RWPE2 (cell line): ENCODE results near the gene PNRC1.
"Not testable (repeated sequence)": the region's sequence is repeated elsewhere in the genome, so short reads cannot be mapped to it uniquely, and the experiment has no call there.

Experiments used
- ATAC-seq: fragments of 200-7000 bp; cut with Tn5 transposase; 3 replicates; pipeline ENCODE4 v1.9.1; 2021; ENCODE audit warnings: low read depth
- DNase-seq: peaks from one replicate; pipeline ENCODE4 v3.0.0-alpha.2; 2020; ENCODE audit warnings: low spot score
- H3K27ac ChIP-seq: fragments of 450-650 bp; 2 replicates; pipeline ENCODE4 v1.5.1; 2017; ENCODE audit warnings: mild to moderate bottlenecking; ENCODE audit not compliant: poor library complexity, severe bottlenecking
- H3K27me3 ChIP-seq: fragments of 250-450 bp; sonication (Bioruptor Pico); 2 replicates; pipeline ENCODE4 v1.5.1; 2021; ENCODE audit warnings: mild to moderate bottlenecking, moderate library complexity; ENCODE audit not compliant: insufficient read depth, poor library complexity, severe bottlenecking
- H3K36me3 ChIP-seq: fragments of 250-450 bp; sonication (Bioruptor Pico); 2 replicates; pipeline ENCODE4 v1.5.1; 2020; ENCODE audit warnings: low read depth, mild to moderate bottlenecking, moderate library complexity
- H3K4me1 ChIP-seq: fragments of 250-450 bp; sonication (Bioruptor Pico); 2 replicates; pipeline ENCODE4 v1.5.1; 2021; ENCODE audit warnings: mild to moderate bottlenecking, moderate library complexity; ENCODE audit not compliant: insufficient read depth, poor library complexity, severe bottlenecking
- H3K4me3 ChIP-seq: fragments of 250-450 bp; sonication (Bioruptor Pico); 2 replicates; pipeline ENCODE4 v1.5.1; 2021; ENCODE audit warnings: mild to moderate bottlenecking, moderate library complexity; ENCODE audit not compliant: severe bottlenecking
- H3K9me3 ChIP-seq: fragments of 250-450 bp; sonication (Bioruptor Pico); 2 replicates; pipeline ENCODE4 v1.5.1; 2021; ENCODE audit warnings: mild to moderate bottlenecking, moderate library complexity; ENCODE audit not compliant: severe bottlenecking
- CTCF ChIP-seq: fragments of 450-650 bp; IDR thresholded peaks from one replicate; pipeline ENCODE4 v1.5.1; 2017; ENCODE audit warnings: mild to moderate bottlenecking, moderate library complexity; ENCODE audit not compliant: poor library complexity, severe bottlenecking

PNRC1 gene

DNA sequence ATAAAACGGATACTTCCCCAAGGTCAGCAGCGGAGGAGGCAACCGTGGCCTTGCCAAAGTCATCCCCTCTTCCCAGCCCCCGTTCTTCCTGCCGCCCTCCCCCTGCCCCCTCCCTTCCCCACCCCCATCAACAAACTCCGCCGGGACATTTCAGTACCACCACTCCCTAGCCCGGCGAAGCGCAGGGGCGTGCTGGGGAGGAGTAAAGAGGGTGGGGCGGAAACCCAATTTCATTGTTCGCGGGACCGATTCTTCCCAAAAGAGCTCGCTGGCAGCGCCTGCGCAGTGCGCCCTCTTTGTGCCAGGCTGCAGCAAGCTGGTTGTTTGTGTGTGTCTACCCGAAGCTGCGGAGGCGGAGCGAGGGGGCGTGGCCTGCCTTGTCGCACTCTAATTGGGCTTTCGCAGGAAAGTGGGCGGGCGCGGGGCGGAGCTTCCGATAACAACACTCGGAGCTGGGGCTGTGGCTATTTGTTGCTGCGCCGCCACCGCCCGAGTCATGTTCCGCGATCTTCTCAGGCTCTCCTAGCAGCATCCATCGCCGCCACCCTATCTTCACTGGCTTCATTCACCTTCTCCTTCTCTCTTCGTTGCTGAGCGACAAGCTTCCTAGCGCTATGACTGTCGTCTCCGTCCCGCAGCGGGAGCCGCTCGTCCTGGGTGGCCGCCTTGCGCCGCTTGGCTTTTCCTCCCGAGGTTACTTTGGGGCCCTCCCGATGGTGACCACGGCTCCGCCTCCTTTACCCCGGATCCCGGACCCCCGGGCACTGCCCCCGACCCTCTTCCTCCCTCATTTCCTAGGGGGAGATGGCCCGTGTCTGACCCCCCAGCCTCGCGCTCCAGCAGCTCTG lies at the start of gene PNRC1:
Gene PNRC1, plus strand, starts transcription at position 471 of the 848 bp plus-strand sequence. Its CDS starts 144 bp downstream, at position 615.
- Histone ChIP-seq H3K27ac (peak within 1 kb of the TSS; percentile 89), H3K27me3 (no peaks in the 10 kb centered on the region), H3K4me1 (peaks cover 17% of the 10 kb centered on the region), H3K36me3 (peaks cover 38% of the 10 kb centered on the region), H3K9me3 (no peaks in the 10 kb centered on the region), H3K4me3 (peak within 1 kb of the TSS; percentile 80)
- peak; percentile 100 for DNase-seq
- TF ChIP-seq CTCF, result peak; percentile 11
- ATAC-seq, result peak; percentile 70

- ATAC-seq, result no peak
- H3K4me3 ChIP-seq, result no peak overlapping the region
These were observed 48.0 kb upstream of the PNRC1 start for GRCh38 chr6:89032599-89032998.

GRCh38 chr6:89033461-89033860 lies 47.1 kb upstream of the PNRC1 start:
- DNase-seq, result no peak
- no peak for TF ChIP-seq CTCF
- Histone ChIP-seq H3K4me3 (no peak overlapping the region), H3K27ac (peak overlapping the region; percentile 99), H3K9me3 (peaks cover 4% of the 10 kb centered on the region), H3K4me1 (peaks cover 33% of the 10 kb centered on the region), H3K27me3 (no peaks in the 10 kb centered on the region), H3K36me3 (no peaks in the 10 kb centered on the region)
- no peak for ATAC-seq

More at GRCh38 chr6:89032599-89032998, 48.0 kb upstream of the PNRC1 start:
- peaks cover 33% of the 10 kb centered on the region for H3K4me1 ChIP-seq
- no peaks in the 10 kb centered on the region for H3K36me3 ChIP-seq
- TF ChIP-seq CTCF, result no peak
- no peak overlapping the region for H3K27ac ChIP-seq
- H3K9me3 ChIP-seq, result no peaks in the 10 kb centered on the region
- DNase-seq, result no peak
- no peaks in the 10 kb centered on the region for H3K27me3 ChIP-seq

GRCh38 chr6:89034116-89034515 lies 46.4 kb upstream of the PNRC1 start:
- peak overlapping the region; percentile 99 for H3K27ac ChIP-seq
- not testable (repeated sequence) for H3K9me3 ChIP-seq, H3K4me3 ChIP-seq, DNase-seq, H3K27me3 ChIP-seq, H3K36me3 ChIP-seq, ATAC-seq
- peaks cover 33% of the 10 kb centered on the region for H3K4me1 ChIP-seq

DNA sequence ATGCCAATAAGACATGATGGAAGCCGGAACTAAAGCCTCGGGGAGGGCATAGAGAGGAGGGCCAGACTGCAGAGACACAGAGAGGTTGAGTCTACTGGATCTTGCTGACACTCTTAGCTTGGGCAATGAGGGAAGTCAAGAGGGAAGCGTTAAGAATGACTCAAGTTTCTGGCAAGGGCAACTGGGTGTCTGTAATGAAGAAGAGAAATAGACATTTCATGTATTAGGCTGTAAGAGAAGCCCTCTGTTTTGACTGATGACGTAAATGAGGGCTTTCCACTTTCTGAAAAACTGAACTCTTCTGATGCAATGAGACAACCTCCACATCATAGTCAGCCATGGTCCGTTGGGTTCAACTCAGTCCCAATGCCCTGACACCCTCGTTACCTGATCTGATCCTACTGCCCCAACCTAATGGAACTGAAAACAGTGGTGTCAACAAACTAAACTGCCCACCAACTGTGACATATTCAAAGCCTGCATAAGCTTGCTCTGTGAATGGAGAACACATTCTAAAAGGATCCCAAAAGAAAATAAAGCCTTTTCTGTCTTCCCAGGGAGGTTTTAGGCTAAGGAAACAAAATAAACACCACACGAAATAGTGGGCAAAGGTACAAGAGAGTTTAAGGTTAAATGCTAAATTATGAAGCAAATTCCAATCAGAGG lies 45.8 kb upstream of the PNRC1 start:
- no peak for TF ChIP-seq CTCF
- H3K4me1 ChIP-seq, result peaks cover 33% of the 10 kb centered on the region
- H3K9me3 ChIP-seq, result peaks cover 4% of the 10 kb centered on the region
- ATAC-seq (peak; percentile 19; the same call in 2 of the 3 replicates), DNase-seq (no peak)
- peak overlapping the region; percentile 99 for H3K27ac ChIP-seq
- no peaks in the 10 kb centered on the region for H3K36me3 ChIP-seq
- no peak overlapping the region for H3K4me3 ChIP-seq
- no peaks in the 10 kb centered on the region for H3K27me3 ChIP-seq
